Heart right ventricle (tissue), 16 donors: Measurements from ENCODE around the gene ABCD4. TPM values are rescaled to one million over a fixed set of nuclear protein-coding genes. Genes with fewer than 3 reads are reported as not detected.

Experiments used
- ATAC-seq, 8 donors: fragments of 200-7000 bp; cut with Tn5 transposase; one replicate each; pipeline ENCODE4 v1.9.1; 2020; ENCODE audit warnings: mild to moderate bottlenecking in 8 of 8, moderate library complexity in 8 of 8, moderate number of reproducible peaks in 1 of 8
- DNase-seq, 2 donors: peaks; one replicate each; pipeline ENCODE4 v3.0.0-alpha.2; 2020
- H3K27ac ChIP-seq, 10 donors: fragments of 200-600 bp; sonication (generic) in 2 of 10; one replicate each; pipeline versions ENCODE4 v1.5.0 to v1.8.0; 2020 to 2022; ENCODE audit warnings: mild to moderate bottlenecking in 3 of 10
- H3K27me3 ChIP-seq, 7 donors: fragments of 200-600 bp; one replicate each; pipeline ENCODE4 v1.8.0; 2021 to 2022; ENCODE audit warnings: mild to moderate bottlenecking in 2 of 7
- H3K36me3 ChIP-seq, 9 donors: fragments of 200-600 bp; sonication (generic) in 1 of 9; one replicate each; pipeline versions ENCODE4 v1.5.0 to v1.8.0; 2020 to 2022; ENCODE audit warnings: mild to moderate bottlenecking in 2 of 9
- H3K4me1 ChIP-seq, 9 donors: fragments of 200-600 bp; sonication (generic) in 1 of 9; one replicate each; pipeline versions ENCODE4 v1.5.0 to v1.8.0; 2020 to 2022; ENCODE audit warnings: mild to moderate bottlenecking in 4 of 9
- H3K4me3 ChIP-seq, 10 donors: fragments of 200-600 bp; sonication (generic) in 2 of 10; one replicate each; pipeline versions ENCODE4 v1.5.0 to v1.8.0; 2020 to 2022; ENCODE audit warnings: mild to moderate bottlenecking in 7 of 10, moderate library complexity in 2 of 10
- H3K9me3 ChIP-seq, 11 donors: fragments of 200-600 bp in 10 of 11; sonication (generic) in 2 of 11; one replicate each; pipeline versions ENCODE4 v1.5.0 to v1.8.0; 2013 to 2022; ENCODE audit warnings: mild to moderate bottlenecking in 2 of 11, control low read depth in 1 of 11, moderate library complexity in 1 of 11
- WGBS, 2 donors: extraction: QIAGEN DNeasy Blood & Tissue Kit; methylation state at CpG; one replicate each; pipeline ENCODE4 v1.1.7; 2013; ENCODE audit warnings: inconsistent platforms in 1 of 2; 5-methylcytosine and 5-hydroxymethylcytosine counted together
- intact Hi-C, 10 donors: fragments of 100-400 bp; cut with DNase I; formaldehyde crosslinking; loops; one replicate each; pipeline versions ENCODE4 v1.11.1 to v1.14.2; 2022
- polyA plus RNA-seq, 2 donors: library from polyadenylated mRNA; stranded (reverse); fragments of 200-250 nt; gene quantifications; one replicate each; pipeline ENCODE4 v1.2.3, GENCODE V29; 2013
- total RNA-seq, 10 donors: library from RNA; stranded (reverse); fragmentation: NEBNext Ultra II Directional in 3 of 10; extraction: Animal tissue kit (Norgen Biotek cat#: 25700) in 3 of 10; gene quantifications; one replicate each; pipeline versions ENCODE4 v1.2.1 to v1.2.4, GENCODE V29; 2021 to 2023
- TF ChIP-seq, protein P1 (sequence below), 9 donors: fragments of 200-600 bp; sonication (generic) in 2 of 9; IDR thresholded peaks; one replicate each; pipeline versions ENCODE4 v1.5.0 to v1.8.0; 2021 to 2022; ENCODE audit warnings: antibody characterized with exemption in 9 of 9, mild to moderate bottlenecking in 5 of 9, moderate library complexity in 1 of 9
- donor health status: Arrhythmogenic right ventricular cardiomyopathy.
- donor health status: ischemic (EF 13 %, LVEDD 7.1; RV severe dilation, severe dysfunction).
- donor health status: healthy with polysubstance abuse.
- donor health status: DM: no; HTN: yes; CAD: no.
- donor health status: DM: no; HTN: no; CAD: no.
- donor health status: ischemic (EF 25% LVEDD 6.9; RV normal size, moderate dysfunction).
- donor health status: ischemic (EF 25% LVEDD 5.7; RV mildly dilated, moderate dysfunction).
- donor health status: healthy.
- donor health status: DM: yes; HTN: yes; CAD: no.
- donor health status: Ischemic cardiomyopathy.
- donor health status: ischemic (EF 35%, LVEDD 5.7; RV mildly dilated, moderate dysfunction).
- donor health status: nonischemic (EF 11% LVEDD 7.7; RV severe dilation, severe dysfunction).
- donor health status: DM: yes; HTN: yes; CAD: no.
- donor health status: PGD.
- donor health status: ischemic (EF 29% LVEDD 5.4; RV normal size, mild dysfunction).
- donor health status: nonischemic (EF 23%, LVEDD 6.1; RV moderate dilation, normal function).

The ABCD4 gene
- total and polyA plus RNA-seq, 12 donors, result 17.8 to 76.4 (median 22.0) TPM

DNA sequence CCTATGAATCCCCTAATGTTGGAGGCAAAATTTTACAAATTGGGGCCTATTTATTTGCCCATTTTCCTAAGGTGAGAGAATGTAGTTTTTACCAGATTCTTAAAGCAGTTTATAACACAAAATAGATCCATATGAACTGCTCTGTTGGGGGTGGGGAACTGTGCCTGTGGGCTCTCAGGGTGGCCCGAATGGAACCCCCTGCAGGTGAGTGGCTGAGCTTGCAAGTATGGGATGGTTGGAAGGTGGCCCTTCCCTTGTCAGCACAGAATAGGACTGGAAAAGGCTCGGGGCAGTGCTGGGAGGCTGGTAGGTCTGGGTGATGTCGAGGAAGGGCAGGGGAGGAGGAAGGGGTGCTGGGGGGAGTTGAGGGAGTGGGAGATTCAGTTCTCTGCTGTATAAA, 58.6 kb downstream of the ABCD4 start:
- Histone ChIP-seq H3K4me3 (no peak overlapping the region), H3K4me1 (peaks cover 11 to 39% (median 24%) of the 10 kb centered on the region in 9 donors), H3K9me3 (no peaks in the 10 kb centered on the region), H3K27me3 (peaks cover 37 to 94% (median 89%) of the 10 kb centered on the region in 7 donors), H3K27ac (no peak overlapping the region), H3K36me3 (no peaks in the 10 kb centered on the region)
- DNase-seq (no peak), ATAC-seq (no peak)
- intact Hi-C loops, result no loop called here
- WGBS, 2 donors, result 7 to 31% methylated on average over 3 of the region's 3 CpGs
- TF ChIP-seq, protein P1, sequence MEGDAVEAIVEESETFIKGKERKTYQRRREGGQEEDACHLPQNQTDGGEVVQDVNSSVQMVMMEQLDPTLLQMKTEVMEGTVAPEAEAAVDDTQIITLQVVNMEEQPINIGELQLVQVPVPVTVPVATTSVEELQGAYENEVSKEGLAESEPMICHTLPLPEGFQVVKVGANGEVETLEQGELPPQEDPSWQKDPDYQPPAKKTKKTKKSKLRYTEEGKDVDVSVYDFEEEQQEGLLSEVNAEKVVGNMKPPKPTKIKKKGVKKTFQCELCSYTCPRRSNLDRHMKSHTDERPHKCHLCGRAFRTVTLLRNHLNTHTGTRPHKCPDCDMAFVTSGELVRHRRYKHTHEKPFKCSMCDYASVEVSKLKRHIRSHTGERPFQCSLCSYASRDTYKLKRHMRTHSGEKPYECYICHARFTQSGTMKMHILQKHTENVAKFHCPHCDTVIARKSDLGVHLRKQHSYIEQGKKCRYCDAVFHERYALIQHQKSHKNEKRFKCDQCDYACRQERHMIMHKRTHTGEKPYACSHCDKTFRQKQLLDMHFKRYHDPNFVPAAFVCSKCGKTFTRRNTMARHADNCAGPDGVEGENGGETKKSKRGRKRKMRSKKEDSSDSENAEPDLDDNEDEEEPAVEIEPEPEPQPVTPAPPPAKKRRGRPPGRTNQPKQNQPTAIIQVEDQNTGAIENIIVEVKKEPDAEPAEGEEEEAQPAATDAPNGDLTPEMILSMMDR (IDR thresholded peaks at IDR 0.05), result no peak

DNA sequence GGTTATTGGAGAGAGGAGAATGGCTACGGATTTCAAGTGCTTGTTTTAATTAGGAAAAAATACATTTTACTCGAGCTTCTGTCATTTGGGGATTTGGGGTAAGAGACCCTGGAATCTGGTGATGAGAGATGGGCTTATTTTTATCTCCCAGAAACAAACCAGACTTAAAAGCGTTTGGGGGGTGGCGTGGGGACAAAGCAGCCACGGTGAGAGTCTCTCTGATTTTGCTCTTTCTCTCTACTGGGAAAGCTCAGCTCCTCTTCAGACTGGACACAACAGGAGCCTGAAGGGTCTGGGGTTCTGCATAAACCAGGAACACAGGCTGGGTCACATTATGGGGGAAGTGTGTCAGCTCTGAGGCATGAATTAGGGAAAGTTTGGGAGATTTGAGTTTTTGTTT, 59.7 kb downstream of the ABCD4 start:
- no peaks in the 10 kb centered on the region for H3K36me3 ChIP-seq
- ATAC-seq (no peak), DNase-seq (no peak)
- WGBS, 2 donors, result 14 to 15% methylated on average over 5 of the region's 5 CpGs
- H3K4me1 ChIP-seq, result peaks cover 11 to 32% (median 24%) of the 10 kb centered on the region in 9 donors
- no peak overlapping the region for H3K27ac ChIP-seq
- H3K4me3 ChIP-seq, result no peak overlapping the region
- H3K27me3 ChIP-seq, result peaks cover 43 to 97% (median 96%) of the 10 kb centered on the region in 7 donors
- TF ChIP-seq, protein P1 (IDR thresholded peaks at IDR 0.05), result no peak
- H3K9me3 ChIP-seq, result no peaks in the 10 kb centered on the region
- intact Hi-C loops, result no loop called here

DNA sequence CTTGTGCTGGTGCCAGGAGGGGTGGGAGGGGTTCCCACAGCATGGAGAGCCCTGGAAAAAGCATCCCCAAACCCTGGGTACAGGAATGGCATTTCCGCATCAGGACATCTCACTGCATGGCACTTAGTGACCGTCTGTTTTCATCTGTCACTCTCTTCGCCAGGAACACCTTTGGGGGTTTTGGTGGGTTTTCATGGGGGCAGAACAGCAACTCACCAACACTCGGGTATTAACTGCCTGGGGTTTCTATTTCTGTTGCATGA, 60.0 kb downstream of the ABCD4 start:
- no peak overlapping the region for H3K4me3 ChIP-seq
- DNase-seq, result no peak
- no peak for ATAC-seq
- H3K9me3 ChIP-seq, result no peaks in the 10 kb centered on the region
- H3K27me3 ChIP-seq, result peaks cover 43 to 97% (median 96%) of the 10 kb centered on the region in 7 donors
- intact Hi-C loops, result no loop called here
- TF ChIP-seq, protein P1 (IDR thresholded peaks at IDR 0.05), result no peak
- WGBS, 2 donors, result 24 to 29% methylated on average over 4 of the region's 4 CpGs
- no peaks in the 10 kb centered on the region for H3K36me3 ChIP-seq
- H3K4me1 ChIP-seq, result peaks cover 11 to 32% (median 24%) of the 10 kb centered on the region in 9 donors
- no peak overlapping the region for H3K27ac ChIP-seq

DNA sequence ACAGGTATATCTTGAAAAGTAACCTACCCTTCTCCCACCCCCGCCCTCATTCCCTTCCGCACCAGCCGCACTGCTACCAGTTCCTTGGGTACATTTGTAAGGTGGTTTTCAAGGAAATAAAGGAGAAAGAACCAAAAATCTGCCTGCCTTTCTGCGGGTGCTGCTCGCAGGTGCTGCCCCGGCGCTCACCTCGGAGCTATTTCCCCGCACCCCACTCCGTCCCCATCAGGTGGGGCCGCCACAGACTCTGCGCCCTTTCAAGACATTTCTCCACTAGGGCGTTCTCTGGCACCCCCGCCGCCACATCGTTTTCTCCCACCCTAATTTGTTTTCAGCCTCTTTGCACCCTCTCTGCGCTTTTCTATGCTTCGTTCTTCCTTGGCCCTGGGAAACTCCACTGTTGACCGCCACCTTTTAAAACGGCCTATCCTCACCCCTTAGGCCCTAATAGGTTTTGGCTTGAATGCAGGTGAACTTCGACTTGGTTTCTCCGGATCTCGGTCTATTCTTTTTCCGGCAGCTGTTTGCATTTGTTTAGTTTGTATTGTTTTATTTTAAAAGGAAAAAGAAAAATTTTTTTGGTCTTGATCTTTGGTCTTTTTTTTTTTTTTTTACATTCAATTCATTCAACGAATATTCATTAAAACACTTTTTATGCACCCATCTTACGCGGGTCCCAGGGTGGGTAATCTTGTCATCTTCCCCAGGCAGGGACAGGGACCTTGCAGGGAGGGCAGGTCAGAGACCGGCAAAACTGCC, 60.5 kb downstream of the ABCD4 start:
- intact Hi-C loops, result no loop called here
- Histone ChIP-seq H3K27me3 (peaks cover 43 to 98% (median 97%) of the 10 kb centered on the region in 7 donors), H3K27ac (no peak overlapping the region), H3K4me3 (no peak overlapping the region), H3K9me3 (no peaks in the 10 kb centered on the region), H3K36me3 (no peaks in the 10 kb centered on the region), H3K4me1 (peaks cover 11 to 32% (median 24%) of the 10 kb centered on the region in 9 donors)
- TF ChIP-seq, protein P1 (IDR thresholded peaks at IDR 0.05), result no peak
- WGBS, 2 donors, result 7 to 12% methylated on average over 28 of the region's 28 CpGs
- ATAC-seq (no peak), DNase-seq (no peak)
